Measurements from ENCODE around the gene SST. TPM values are rescaled to one million over a fixed set of nuclear protein-coding genes. Genes with fewer than 3 reads are reported as not detected.

The SST gene
- total RNA-seq (2022; extraction: Qiagen RNA extraction; ENCODE audit: low read depth) = not detected in 5 replicates

DNA sequence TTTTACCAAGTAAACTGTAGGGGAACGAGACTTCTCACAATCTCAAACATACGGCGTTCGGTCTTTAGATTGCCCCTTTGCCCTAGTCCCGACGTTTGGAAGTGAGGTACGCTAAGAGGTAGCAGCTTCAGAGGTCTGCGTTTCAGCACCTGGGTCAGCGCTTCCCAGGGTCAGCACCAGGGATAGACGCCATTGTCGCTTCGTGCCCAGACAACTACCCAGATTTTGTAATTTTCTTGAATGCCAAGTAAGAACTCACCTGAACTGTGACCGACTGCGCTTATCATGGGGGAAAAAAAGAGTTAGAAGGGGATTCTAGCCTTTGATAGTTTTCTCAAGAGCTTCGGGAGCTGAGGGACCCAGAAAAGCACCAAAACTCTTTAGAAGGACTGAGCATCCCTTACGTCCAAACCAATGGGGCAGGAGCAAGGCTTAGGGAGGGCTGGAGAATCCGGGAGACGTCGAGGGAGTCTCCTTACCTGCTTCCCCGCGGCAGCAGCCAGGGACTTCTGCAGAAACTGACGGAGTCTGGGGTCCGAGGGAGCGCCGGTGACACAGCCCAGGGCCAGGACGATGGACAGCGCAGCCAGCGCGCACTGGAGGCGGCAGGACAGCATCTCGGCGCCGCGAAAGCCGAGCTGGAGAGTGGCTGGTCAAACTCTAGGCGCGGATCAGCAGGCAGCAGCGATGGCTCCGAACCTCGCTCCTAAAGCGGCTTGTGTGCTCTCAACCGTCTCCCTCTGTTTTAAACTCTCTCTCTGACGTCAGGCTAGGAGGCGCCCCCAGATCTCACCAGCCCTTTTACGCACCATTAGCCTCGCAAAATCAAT, at the start of gene SST:
SST (minus strand) TSS at position 720 of the 830 bp plus-strand sequence; CDS start at position 617, 103 bp downstream.

DNA sequence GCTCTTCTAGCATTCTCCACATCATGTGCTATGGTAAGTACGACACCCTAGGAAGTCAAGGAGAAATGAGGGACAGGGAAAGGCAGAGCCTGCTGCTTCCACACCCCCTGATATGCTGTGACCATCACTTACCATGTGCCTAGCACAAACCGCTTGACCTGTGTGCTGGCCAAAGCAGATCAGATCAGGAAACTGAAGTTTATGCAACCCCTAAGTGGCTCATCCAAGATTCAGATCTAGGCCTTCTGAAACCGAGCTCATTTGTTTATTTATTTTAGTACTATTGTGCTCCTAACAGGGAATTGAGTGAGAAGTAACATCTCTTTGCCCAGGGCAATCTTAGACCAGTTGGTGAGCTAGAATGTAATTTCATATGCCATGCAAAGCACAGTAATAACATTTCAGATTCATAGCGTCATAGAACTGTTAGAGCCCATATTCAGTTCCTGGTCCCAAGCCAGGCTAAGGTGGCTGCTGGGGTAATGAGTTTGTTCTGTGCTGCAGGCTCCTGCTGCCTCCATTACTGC, 32.4 kb upstream of the SST start, which contains the start of gene RTP2:
RTP2 (minus strand) TSS at position 51 of the 527 bp plus-strand sequence. CDS start 429 bp downstream, outside the sequence.

Other genes with a start within 250 kb of the SST start
- gene RTP2, start 32.2 kb upstream of the SST start, total RNA-seq (2022; extraction: Qiagen RNA extraction; ENCODE audit: low read depth) = not detected in 5 replicates
- 5.1 to 7.5 TPM (median 6.8 TPM) in 5 replicates for gene BCL6, start 75.1 kb upstream of the SST start, total RNA-seq (2022; extraction: Qiagen RNA extraction; ENCODE audit: low read depth)